Lower lobe of right lung (tissue), 2 donors: Measurements from ENCODE around the gene CFAP100. TPM values are rescaled to one million over a fixed set of nuclear protein-coding genes. Genes with fewer than 3 reads are reported as not detected.

ENCODE experiments used
- ATAC-seq, 2 donors: fragments of 200-7000 bp; cut with Tn5 transposase; one replicate each; pipeline ENCODE4 v1.9.1; 2020 to 2022; ENCODE audit warnings: mild to moderate bottlenecking in 2 of 2, moderate library complexity in 2 of 2
- DNase-seq: peaks from one replicate; pipeline ENCODE4 v3.0.0-alpha.2; 2020
- H3K27ac ChIP-seq: fragments of 200-600 bp; one replicate; pipeline ENCODE4 v1.8.0; 2022
- H3K27me3 ChIP-seq: fragments of 200-600 bp; one replicate; pipeline ENCODE4 v1.8.0; 2022; ENCODE audit warnings: low read depth
- H3K36me3 ChIP-seq: fragments of 200-600 bp; one replicate; pipeline ENCODE4 v1.8.0; 2022; ENCODE audit warnings: mild to moderate bottlenecking
- H3K4me1 ChIP-seq: fragments of 200-600 bp; one replicate; pipeline ENCODE4 v1.8.0; 2022
- H3K4me3 ChIP-seq: fragments of 200-600 bp; one replicate; pipeline ENCODE4 v1.8.0; 2022; ENCODE audit warnings: mild to moderate bottlenecking
- H3K9me3 ChIP-seq: fragments of 200-600 bp; one replicate; pipeline ENCODE4 v1.8.0; 2022
- CTCF ChIP-seq: fragments of 200-600 bp; IDR thresholded peaks from one replicate; pipeline ENCODE4 v1.8.0; 2022; ENCODE audit warnings: antibody characterized with exemption, mild to moderate bottlenecking
- intact Hi-C: fragments of 100-400 bp; cut with DNase I; formaldehyde crosslinking; loops from one replicate; pipeline ENCODE4 v1.11.0; 2022
- total RNA-seq: library from RNA; stranded (reverse); fragmentation: NEBNext Ultra II Directional; extraction: Animal tissue kit (Norgen Biotek cat#: 25700); gene quantifications from one replicate; pipeline ENCODE4 v1.2.1, GENCODE V29; 2021
- donor health status: DM: no; HTN: yes; CAD: no; lungs with severe emphysema.

CFAP100 gene
- total RNA-seq, 1 donor from 2014 or later: 21.5 TPM

- DNase-seq (no peak), ATAC-seq (no peak)
- TF ChIP-seq CTCF: no peak
- no peak overlapping the region for H3K4me3 ChIP-seq
- peaks cover 72% of the 10 kb centered on the region for H3K36me3 ChIP-seq
- H3K27ac ChIP-seq: no peak overlapping the region
- no peaks in the 10 kb centered on the region for H3K9me3 ChIP-seq
- no peaks in the 10 kb centered on the region for H3K27me3 ChIP-seq
- H3K4me1 ChIP-seq: no peaks in the 10 kb centered on the region
- intact Hi-C loops: no loop called here
Measured at GRCh38 chr3:126436826-126437717, 42.4 kb downstream of the CFAP100 start.

- intact Hi-C loops: no loop called here
- H3K9me3 ChIP-seq: no peaks in the 10 kb centered on the region
- peak; percentile 36 for DNase-seq
- TF ChIP-seq CTCF: no peak
- no peak for ATAC-seq
- no peaks in the 10 kb centered on the region for H3K27me3 ChIP-seq
- no peaks in the 10 kb centered on the region for H3K4me1 ChIP-seq
- H3K4me3 ChIP-seq: no peak overlapping the region
- peaks cover 74% of the 10 kb centered on the region for H3K36me3 ChIP-seq
- no peak overlapping the region for H3K27ac ChIP-seq
Measured at GRCh38 chr3:126438186-126438585, 43.5 kb downstream of the CFAP100 start.

GRCh38 chr3:126438746-126439145, 44.0 kb downstream of the CFAP100 start:
- no peaks in the 10 kb centered on the region for H3K9me3 ChIP-seq
- ATAC-seq (no peak), DNase-seq (no peak)
- no peaks in the 10 kb centered on the region for H3K27me3 ChIP-seq
- H3K36me3 ChIP-seq: peaks cover 74% of the 10 kb centered on the region
- intact Hi-C loops: no loop called here
- no peak overlapping the region for H3K4me3 ChIP-seq
- no peaks in the 10 kb centered on the region for H3K4me1 ChIP-seq
- no peak for TF ChIP-seq CTCF
- no peak overlapping the region for H3K27ac ChIP-seq

GRCh38 chr3:126439346-126439967, 44.7 kb downstream of the CFAP100 start:
- no peaks in the 10 kb centered on the region for H3K9me3 ChIP-seq
- ATAC-seq (no peak), DNase-seq (no peak)
- H3K4me1 ChIP-seq: no peaks in the 10 kb centered on the region
- TF ChIP-seq CTCF: no peak
- no peak overlapping the region for H3K27ac ChIP-seq
- intact Hi-C loops: no loop called here
- no peaks in the 10 kb centered on the region for H3K27me3 ChIP-seq
- no peak overlapping the region for H3K4me3 ChIP-seq
- peaks cover 74% of the 10 kb centered on the region for H3K36me3 ChIP-seq

- no peaks in the 10 kb centered on the region for H3K9me3 ChIP-seq
- H3K27me3 ChIP-seq: no peaks in the 10 kb centered on the region
- H3K4me3 ChIP-seq: no peak overlapping the region
- peaks cover 71% of the 10 kb centered on the region for H3K36me3 ChIP-seq
- no peaks in the 10 kb centered on the region for H3K4me1 ChIP-seq
- DNase-seq: no peak
- intact Hi-C loops: no loop called here
- no peak overlapping the region for H3K27ac ChIP-seq
- no peak for TF ChIP-seq CTCF
- ATAC-seq: no peak
Measured at GRCh38 chr3:126439968-126440708, 45.4 kb downstream of the CFAP100 start.
